ENCODE data around the gene TMEM45B.

TMEM45B gene

DNA sequence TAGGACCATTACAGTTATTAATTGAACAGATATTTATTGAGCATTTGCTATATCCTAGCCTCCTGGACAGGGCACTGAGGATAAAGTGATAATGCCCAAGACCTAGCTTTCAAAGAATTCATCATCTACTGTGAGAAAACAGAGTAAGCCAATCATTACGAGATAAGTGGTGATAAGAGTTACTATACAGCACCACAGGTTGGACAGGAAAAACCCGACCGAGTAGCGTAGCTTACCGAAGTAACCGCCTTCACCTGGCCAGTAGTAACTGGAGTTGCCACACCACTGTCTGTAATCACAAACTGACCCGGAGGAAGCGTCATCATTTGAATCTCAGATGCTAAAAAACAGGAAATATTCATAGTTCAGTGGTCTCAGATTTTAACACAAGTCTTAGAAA lies 89.8 kb downstream of the TMEM45B start:
- DNase-seq = no peak

Data from hypothalamus (tissue), 51 donors.